AG04450 (cell line): ENCODE data around the gene OSBPL10. TPM values are rescaled to one million over a fixed set of nuclear protein-coding genes. Genes with fewer than 3 reads are reported as not detected.

Experiments
- CTCF ChIA-PET: fragments of 300-600, 350-600 bp; formaldehyde crosslinking; extraction: SDS; loops from one replicate; lab custom pipeline; 2022; ENCODE audit warnings: antibody characterized with exemption, inconsistent platforms; lab: Charles Lee
- POLR2A ChIA-PET: fragments of 350-600 bp; formaldehyde crosslinking; extraction: SDS; loops from one replicate; lab custom pipeline; 2021; ENCODE audit warnings: antibody characterized with exemption, inconsistent platforms; lab: Yijun Ruan, JAX
- DNase-seq: peaks from one replicate; pipeline ENCODE4 v3.0.0-alpha.2; 2011; ENCODE audit warnings: low read depth, low spot score
- H3K27ac ChIP-seq: one replicate; pipeline ENCODE4 v1.5.1; 2012; ENCODE audit warnings: low read depth, low read length, control low read depth
- H3K27me3 ChIP-seq: one replicate; pipeline ENCODE4 v1.6.0; 2012; ENCODE audit warnings: low read length; ENCODE audit not compliant: control insufficient read depth, insufficient read depth
- H3K4me3 ChIP-seq: 2 replicates; pipeline ENCODE4 v1.5.1; 2011; ENCODE audit warnings: mild to moderate bottlenecking, low read depth, low read length, control low read depth
- H3K9me3 ChIP-seq: 2 replicates; pipeline ENCODE4 v1.5.1; 2012; ENCODE audit warnings: low read length; ENCODE audit not compliant: control insufficient read depth, insufficient read depth
- polyA plus RNA-seq: library from polyadenylated mRNA; depleted of rRNA; stranded (reverse); fragments of >200 nt; gene quantifications from 2 replicates; pipeline ENCODE4 v1.2.3, GENCODE V29; 2011
- TF ChIP-seq, protein P1 (sequence below): IDR thresholded peaks from 2 replicates; pipeline ENCODE4 v1.5.1; 2011; ENCODE audit warnings: low read depth, low read length, control low read depth, inconsistent platforms

OSBPL10 gene
- polyA plus RNA-seq, 1 experiment: 13.2 TPM

GRCh38 chr3:31815631-31816440 lies 165.2 kb downstream of the OSBPL10 start:
- POLR2A ChIA-PET: no interaction called here
- TF ChIP-seq, protein P1, sequence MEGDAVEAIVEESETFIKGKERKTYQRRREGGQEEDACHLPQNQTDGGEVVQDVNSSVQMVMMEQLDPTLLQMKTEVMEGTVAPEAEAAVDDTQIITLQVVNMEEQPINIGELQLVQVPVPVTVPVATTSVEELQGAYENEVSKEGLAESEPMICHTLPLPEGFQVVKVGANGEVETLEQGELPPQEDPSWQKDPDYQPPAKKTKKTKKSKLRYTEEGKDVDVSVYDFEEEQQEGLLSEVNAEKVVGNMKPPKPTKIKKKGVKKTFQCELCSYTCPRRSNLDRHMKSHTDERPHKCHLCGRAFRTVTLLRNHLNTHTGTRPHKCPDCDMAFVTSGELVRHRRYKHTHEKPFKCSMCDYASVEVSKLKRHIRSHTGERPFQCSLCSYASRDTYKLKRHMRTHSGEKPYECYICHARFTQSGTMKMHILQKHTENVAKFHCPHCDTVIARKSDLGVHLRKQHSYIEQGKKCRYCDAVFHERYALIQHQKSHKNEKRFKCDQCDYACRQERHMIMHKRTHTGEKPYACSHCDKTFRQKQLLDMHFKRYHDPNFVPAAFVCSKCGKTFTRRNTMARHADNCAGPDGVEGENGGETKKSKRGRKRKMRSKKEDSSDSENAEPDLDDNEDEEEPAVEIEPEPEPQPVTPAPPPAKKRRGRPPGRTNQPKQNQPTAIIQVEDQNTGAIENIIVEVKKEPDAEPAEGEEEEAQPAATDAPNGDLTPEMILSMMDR: no peak

GRCh38 chr3:31815006-31815405 lies 166.1 kb downstream of the OSBPL10 start:
- CTCF ChIA-PET: no interaction called here
- no peak for DNase-seq
- POLR2A ChIA-PET: no interaction called here
- Histone ChIP-seq H3K27ac (no peak overlapping the region), H3K27me3 (no peaks in the 10 kb centered on the region), H3K4me3 (no peak overlapping the region), H3K9me3 (no peaks in the 10 kb centered on the region; the same call in 1 of the 2 replicates)
- TF ChIP-seq, protein P1: no peak

More at GRCh38 chr3:31815631-31816440, 165.2 kb downstream of the OSBPL10 start:
- Histone ChIP-seq H3K9me3 (no peaks in the 10 kb centered on the region; the same call in 1 of the 2 replicates), H3K27ac (no peak overlapping the region), H3K27me3 (no peaks in the 10 kb centered on the region), H3K4me3 (no peak overlapping the region)
- CTCF ChIA-PET: no interaction called here
- DNase-seq: no peak

- Histone ChIP-seq H3K27me3 (no peaks in the 10 kb centered on the region), H3K27ac (no peak overlapping the region), H3K9me3 (no peaks in the 10 kb centered on the region; the same call in 1 of the 2 replicates), H3K4me3 (no peak overlapping the region)
- POLR2A ChIA-PET: no interaction called here
- TF ChIP-seq, protein P1: no peak
- CTCF ChIA-PET: no interaction called here
- no peak for DNase-seq
These were observed 167.4 kb downstream of the OSBPL10 start for GRCh38 chr3:31813686-31814085.

DNA sequence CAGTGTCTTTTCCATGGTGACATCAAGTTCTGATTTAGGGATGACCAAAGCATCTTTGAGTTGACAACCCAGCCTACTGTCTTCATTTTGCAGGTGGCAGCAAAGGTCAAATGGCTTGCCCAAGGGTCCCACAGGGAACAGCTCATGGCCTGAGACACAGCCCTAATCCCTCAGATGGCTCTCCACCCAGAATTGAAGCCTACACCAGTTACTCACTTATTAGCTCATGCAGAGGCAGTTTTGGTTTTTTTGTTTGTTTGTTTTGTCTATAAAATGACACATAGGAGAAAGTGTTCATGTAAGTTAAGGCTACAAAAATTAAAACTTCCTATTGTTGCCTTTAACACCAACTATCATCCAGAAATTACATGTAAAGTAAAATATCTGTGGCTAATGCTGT lies 167.9 kb downstream of the OSBPL10 start:
- no peak overlapping the region for H3K27ac ChIP-seq
- TF ChIP-seq, protein P1: no peak
- DNase-seq: no peak
- no peaks in the 10 kb centered on the region; the same call in 1 of the 2 replicates for H3K9me3 ChIP-seq
- POLR2A ChIA-PET: no interaction called here
- no peaks in the 10 kb centered on the region for H3K27me3 ChIP-seq
- CTCF ChIA-PET: no interaction called here
- H3K4me3 ChIP-seq: no peak overlapping the region

- POLR2A ChIA-PET: no interaction called here
These were observed 170.1 kb downstream of the OSBPL10 start for GRCh38 chr3:31810991-31811433.

More at GRCh38 chr3:31810991-31811433, 170.1 kb downstream of the OSBPL10 start:
- no peaks in the 10 kb centered on the region; the same call in 1 of the 2 replicates for H3K9me3 ChIP-seq
- CTCF ChIA-PET: no interaction called here
- no peak overlapping the region for H3K27ac ChIP-seq
- H3K27me3 ChIP-seq: no peaks in the 10 kb centered on the region
- DNase-seq: no peak
- TF ChIP-seq, protein P1: no peak
- no peak overlapping the region for H3K4me3 ChIP-seq
